ENCODE data around the gene GNG12.

DNA sequence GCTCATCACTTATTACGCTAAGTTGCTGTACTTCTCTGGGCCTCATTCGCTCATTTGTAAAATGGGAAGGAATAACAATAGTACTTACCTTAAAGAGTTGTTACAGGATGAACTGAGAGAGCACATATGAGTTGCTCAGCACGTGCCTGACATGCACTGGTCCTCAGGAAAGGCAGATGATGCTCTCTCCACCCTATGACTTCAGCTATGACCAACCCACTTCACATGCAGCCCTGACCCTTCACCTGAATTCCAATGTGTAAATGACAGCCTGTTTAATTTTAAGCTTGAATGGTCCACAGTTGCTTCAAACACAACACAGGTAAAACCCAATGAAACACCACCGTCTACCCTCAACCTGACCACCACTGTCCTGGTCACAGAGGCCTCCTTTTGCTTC lies 115.4 kb downstream of the GNG12 start:
- TF ChIP-seq, protein P1, sequence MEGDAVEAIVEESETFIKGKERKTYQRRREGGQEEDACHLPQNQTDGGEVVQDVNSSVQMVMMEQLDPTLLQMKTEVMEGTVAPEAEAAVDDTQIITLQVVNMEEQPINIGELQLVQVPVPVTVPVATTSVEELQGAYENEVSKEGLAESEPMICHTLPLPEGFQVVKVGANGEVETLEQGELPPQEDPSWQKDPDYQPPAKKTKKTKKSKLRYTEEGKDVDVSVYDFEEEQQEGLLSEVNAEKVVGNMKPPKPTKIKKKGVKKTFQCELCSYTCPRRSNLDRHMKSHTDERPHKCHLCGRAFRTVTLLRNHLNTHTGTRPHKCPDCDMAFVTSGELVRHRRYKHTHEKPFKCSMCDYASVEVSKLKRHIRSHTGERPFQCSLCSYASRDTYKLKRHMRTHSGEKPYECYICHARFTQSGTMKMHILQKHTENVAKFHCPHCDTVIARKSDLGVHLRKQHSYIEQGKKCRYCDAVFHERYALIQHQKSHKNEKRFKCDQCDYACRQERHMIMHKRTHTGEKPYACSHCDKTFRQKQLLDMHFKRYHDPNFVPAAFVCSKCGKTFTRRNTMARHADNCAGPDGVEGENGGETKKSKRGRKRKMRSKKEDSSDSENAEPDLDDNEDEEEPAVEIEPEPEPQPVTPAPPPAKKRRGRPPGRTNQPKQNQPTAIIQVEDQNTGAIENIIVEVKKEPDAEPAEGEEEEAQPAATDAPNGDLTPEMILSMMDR (IDR thresholded peaks at IDR 0.05) = no peak
- no peak for TF ChIP-seq POLR2A (IDR thresholded peaks at IDR 0.05)

All from testis (tissue), 2 donors.